ENCODE data around the gene PRXL2B. TPM values are rescaled to one million over a fixed set of nuclear protein-coding genes. Genes with fewer than 3 reads are reported as not detected.

PRXL2B gene
- total RNA-seq, 2 experiments from 2014 or later, result 5.2 to 10.4 TPM

- POLR2A ChIA-PET, result no interaction called here
- no peaks in the 10 kb centered on the region for H3K9me3 ChIP-seq (ENCODE audit: low read length)
These were observed 43.3 kb downstream of the PRXL2B start for GRCh38 chr1:2629627-2630497.

GRCh38 chr1:2630498-2631135 is 44.0 kb downstream of the PRXL2B start:
- POLR2A ChIA-PET, result no interaction called here
- Histone ChIP-seq H2AFZ (ENCODE audit: low read length) (no peak overlapping the region), H3K9me3 (ENCODE audit: low read length) (no peaks in the 10 kb centered on the region), H3K27ac (ENCODE audit: low read depth, low read length, poor library complexity, severe bottlenecking) (no peak overlapping the region), H3K79me2 (ENCODE audit: insufficient read depth, low read depth, low read length) (no peaks in the 10 kb centered on the region), H3K4me2 (ENCODE audit: low read length) (no peak overlapping the region), H3K4me3 (ENCODE audit: low read depth, low read length, poor library complexity, severe bottlenecking) (no peak overlapping the region), H4K20me1 (ENCODE audit: insufficient read depth, low read length) (no peaks in the 10 kb centered on the region), H3K36me3 (ENCODE audit: insufficient read depth, low read length) (no peaks in the 10 kb centered on the region), H3K9me2 (ENCODE audit: insufficient read depth, low read length) (no peaks in the 10 kb centered on the region), H3K4me1 (ENCODE audit: insufficient read depth, low read length, poor library complexity, severe bottlenecking) (no peaks in the 10 kb centered on the region)
- TF ChIP-seq CTCF (conservative IDR thresholded peaks at IDR 0.05; ENCODE audit: low read length) (no peak), EZH2phosphoT487 (IDR thresholded peaks at IDR 0.05; ENCODE audit: borderline replicate concordance, low read depth, low read length) (no peak)
- DNase-seq (ENCODE audit: low spot score), result no peak
- CTCF ChIA-PET (ENCODE audit: unreplicated experiment), result no interaction called here
- BruUV-seq (replicated peaks), result no TSS peak
- intact Hi-C loops (cut with micrococcal nuclease; ENCODE audit: unreplicated experiment), result no loop called here

More at GRCh38 chr1:2629627-2630497, 43.3 kb downstream of the PRXL2B start:
- no TSS peak for BruUV-seq (replicated peaks)
- H4K20me1 ChIP-seq (ENCODE audit: insufficient read depth, low read length), result no peaks in the 10 kb centered on the region
- no peaks in the 10 kb centered on the region for H3K36me3 ChIP-seq (ENCODE audit: insufficient read depth, low read length)
- H3K79me2 ChIP-seq (ENCODE audit: insufficient read depth, low read depth, low read length), result no peaks in the 10 kb centered on the region
- H3K4me2 ChIP-seq (ENCODE audit: low read length), result no peak overlapping the region
- TF ChIP-seq EZH2phosphoT487 (IDR thresholded peaks at IDR 0.05; ENCODE audit: borderline replicate concordance, low read depth, low read length) (no peak), CTCF (conservative IDR thresholded peaks at IDR 0.05; ENCODE audit: low read length) (no peak)
- intact Hi-C loops (cut with micrococcal nuclease; ENCODE audit: unreplicated experiment), result no loop called here
- no peak overlapping the region for H3K27ac ChIP-seq (ENCODE audit: low read depth, low read length, poor library complexity, severe bottlenecking)
- DNase-seq (ENCODE audit: low spot score), result no peak
- CTCF ChIA-PET (ENCODE audit: unreplicated experiment), result no interaction called here
- no peaks in the 10 kb centered on the region for H3K4me1 ChIP-seq (ENCODE audit: insufficient read depth, low read length, poor library complexity, severe bottlenecking)
- H2AFZ ChIP-seq (ENCODE audit: low read length), result no peak overlapping the region
- H3K9me2 ChIP-seq (ENCODE audit: insufficient read depth, low read length), result no peaks in the 10 kb centered on the region
- H3K4me3 ChIP-seq (ENCODE audit: low read depth, low read length, poor library complexity, severe bottlenecking), result no peak overlapping the region

Measured in OCI-LY7 (cell line).